SK-N-SH treated with all-trans-retinoic acid at 6 μM for 48 hours (cell line): Measurements from ENCODE around the gene GCGR.

Experiments
- ATAC-seq: fragments of 200-7000 bp; cut with Tn5 transposase; 3 replicates; pipeline ENCODE4 v1.9.1; 2020; ENCODE audit warnings: mild to moderate bottlenecking, moderate library complexity
- ARNTL ChIP-seq: fragments of 450-650 bp; formaldehyde crosslinking; IDR thresholded peaks from 2 replicates; pipeline ENCODE4 v1.5.0; 2020; ENCODE audit warnings: low read depth, mild to moderate bottlenecking, moderate library complexity, borderline replicate concordance
- BACH2 ChIP-seq: fragments of 250-450 bp; sonication (Bioruptor Pico); IDR thresholded peaks from 2 replicates; pipeline ENCODE4 v1.9.0; 2021; ENCODE audit warnings: mild to moderate bottlenecking, borderline replicate concordance
- CSDC2 ChIP-seq: fragments of 250-450 bp; sonication (Bioruptor Pico); IDR thresholded peaks from 2 replicates; pipeline ENCODE4 v1.5.0; 2020; ENCODE audit warnings: mild to moderate bottlenecking, moderate library complexity
- ESRRG ChIP-seq: fragments of 250-450 bp; sonication (Bioruptor Pico); IDR thresholded peaks from 2 replicates; pipeline ENCODE4 v1.6.1; 2021; ENCODE audit warnings: mild to moderate bottlenecking
- GLIS3 ChIP-seq: fragments of 250-450 bp; sonication (Bioruptor Pico); IDR thresholded peaks from 2 replicates; pipeline ENCODE4 v1.5.0; 2020; ENCODE audit warnings: mild to moderate bottlenecking, moderate library complexity
- ISL1 ChIP-seq: fragments of 250-450 bp; sonication (Bioruptor Pico); IDR thresholded peaks from 2 replicates; pipeline ENCODE4 v2.1.2; 2022; ENCODE audit warnings: mild to moderate bottlenecking, moderate library complexity
- OSR1 ChIP-seq: fragments of 250-450 bp; sonication (Bioruptor Pico); IDR thresholded peaks from 2 replicates; pipeline ENCODE4 v1.8.0; 2022; ENCODE audit warnings: moderate library complexity, mild to moderate bottlenecking, inconsistent platforms
- PATZ1 ChIP-seq: fragments of 250-450 bp; sonication (Bioruptor Pico); IDR thresholded peaks from 2 replicates; pipeline ENCODE4 v1.8.0; 2020; ENCODE audit warnings: mild to moderate bottlenecking, moderate library complexity, borderline replicate concordance
- POU6F1 ChIP-seq: fragments of 250-450 bp; sonication (Bioruptor Pico); IDR thresholded peaks from 2 replicates; pipeline ENCODE4 v1.8.0; 2021; ENCODE audit warnings: low read depth, mild to moderate bottlenecking, moderate library complexity, borderline replicate concordance
- PPARA ChIP-seq: fragments of 250-450 bp; sonication (Bioruptor Pico); IDR thresholded peaks from 2 replicates; pipeline ENCODE4 v1.5.0; 2020; ENCODE audit warnings: mild to moderate bottlenecking, borderline replicate concordance
- RARB ChIP-seq: fragments of 250-450 bp; sonication (Bioruptor Pico); IDR thresholded peaks from 2 replicates; pipeline ENCODE4 v1.8.0; 2021; ENCODE audit warnings: mild to moderate bottlenecking, moderate library complexity
- SNAI2 ChIP-seq: fragments of 250-450 bp; sonication (Bioruptor Pico); IDR thresholded peaks from 2 replicates; pipeline ENCODE4 v1.5.0; 2020; ENCODE audit warnings: mild to moderate bottlenecking, moderate library complexity
- TCF4 ChIP-seq: fragments of 250-450 bp; sonication (Bioruptor Pico); IDR thresholded peaks from 2 replicates; pipeline ENCODE4 v1.8.0; 2021; ENCODE audit warnings: mild to moderate bottlenecking, moderate library complexity, borderline replicate concordance
- TOX ChIP-seq: fragments of 250-450 bp; sonication (Bioruptor Pico); IDR thresholded peaks from 2 replicates; pipeline ENCODE4 v1.8.0; 2021; ENCODE audit warnings: mild to moderate bottlenecking, moderate library complexity, borderline replicate concordance
- ZC3H10 ChIP-seq: fragments of 250-450 bp; sonication (Bioruptor Pico); IDR thresholded peaks from 2 replicates; pipeline ENCODE4 v1.5.1; 2021; ENCODE audit warnings: mild to moderate bottlenecking, moderate library complexity
- ZFP3 ChIP-seq: fragments of 250-450 bp; sonication (Bioruptor Pico); IDR thresholded peaks from 2 replicates; pipeline ENCODE4 v1.5.0; 2020; ENCODE audit warnings: mild to moderate bottlenecking, moderate library complexity
- ZFP30 ChIP-seq: fragments of 450-650 bp; formaldehyde crosslinking; IDR thresholded peaks from 2 replicates; pipeline ENCODE4 v1.5.0; 2022; ENCODE audit warnings: mild to moderate bottlenecking, moderate library complexity
- ZNF565 ChIP-seq: fragments of 450-650 bp; formaldehyde crosslinking; conservative IDR thresholded peaks from 2 replicates; pipeline ENCODE4 v1.5.0; 2020; ENCODE audit warnings: low read depth, mild to moderate bottlenecking, moderate library complexity
- ZNF70 ChIP-seq: fragments of 450-650 bp; formaldehyde crosslinking; IDR thresholded peaks from 2 replicates; pipeline ENCODE4 v1.5.0; 2020; ENCODE audit warnings: mild to moderate bottlenecking, moderate library complexity
- ZNF8 ChIP-seq: fragments of 450-650 bp; formaldehyde crosslinking; IDR thresholded peaks from 2 replicates; pipeline ENCODE4 v1.5.0; 2020; ENCODE audit warnings: mild to moderate bottlenecking, moderate library complexity
- TF ChIP-seq, protein P1 (sequence below): fragments of 250-450 bp; sonication (Bioruptor Pico); IDR thresholded peaks from 2 replicates; pipeline ENCODE4 v1.5.1; 2021; ENCODE audit warnings: mild to moderate bottlenecking, moderate library complexity
- TF ChIP-seq, protein P2 (sequence below): fragments of 250-450 bp; sonication (Bioruptor Pico); IDR thresholded peaks from 2 replicates; pipeline ENCODE4 v1.5.0; 2020; ENCODE audit warnings: mild to moderate bottlenecking, moderate library complexity
- TF ChIP-seq, protein P3 (sequence below): fragments of 250-450 bp; sonication (Bioruptor Pico); IDR thresholded peaks from 2 replicates; pipeline ENCODE4 v1.5.1; 2020; ENCODE audit warnings: low read depth, mild to moderate bottlenecking, moderate library complexity

The GCGR gene

DNA sequence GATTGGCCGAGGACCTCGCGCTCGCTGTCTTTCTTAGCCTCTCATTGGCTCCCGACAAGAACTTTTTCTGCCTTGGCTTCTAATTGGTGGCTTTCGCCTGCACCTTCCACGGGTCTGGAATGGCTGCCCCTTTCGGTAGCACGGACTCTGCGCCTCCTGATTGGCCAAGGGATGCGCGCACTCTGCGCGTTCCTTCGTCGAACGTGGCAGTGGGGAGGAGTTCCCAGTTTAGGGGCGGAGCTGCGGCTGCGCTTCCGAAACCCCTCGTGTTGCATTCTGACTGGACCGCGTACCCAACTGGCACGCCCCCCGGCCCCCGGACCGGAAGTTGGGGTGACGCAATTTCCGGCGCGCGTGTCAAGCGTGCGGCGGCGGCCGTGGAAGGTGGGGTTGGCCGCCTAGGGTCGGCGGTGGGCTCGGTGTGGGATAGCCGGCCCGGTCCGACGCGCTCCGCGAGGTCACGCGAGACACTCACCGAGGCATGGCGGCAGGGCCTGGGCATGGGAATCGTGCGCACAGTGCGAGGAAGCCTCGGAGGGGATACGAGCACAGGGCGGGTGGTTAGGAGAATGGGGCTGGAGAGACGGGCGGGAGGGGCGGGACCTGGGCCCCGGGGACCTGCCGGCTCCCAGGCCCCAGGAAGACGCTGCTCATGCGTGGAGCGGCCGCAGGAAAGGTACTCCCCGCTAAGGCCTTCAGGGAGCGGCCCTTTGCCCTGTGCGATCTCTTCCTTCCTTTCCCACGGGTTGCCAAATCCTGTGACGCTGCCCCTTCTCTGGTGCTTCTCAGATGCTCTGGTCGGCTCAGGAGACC is 57.0 kb downstream of the GCGR start:
- TF ChIP-seq GLIS3 (CRISPR knock-in tag) (peak; percentile 99), ESRRG (CRISPR knock-in tag) (peak; percentile 98), ZNF70 (CRISPR knock-in tag) (peak; percentile 99), ZC3H10 (peak; percentile 94; the same call in 1 of the 2 replicates), ARNTL (CRISPR knock-in tag) (peak; percentile 98), BACH2 (CRISPR knock-in tag) (peak; percentile 100), ZFP30 (CRISPR knock-in tag) (peak; percentile 93), PPARA (CRISPR knock-in tag) (peak; percentile 100), RARB (peak; percentile 98), ISL1 (peak; percentile 73), ZNF8 (CRISPR knock-in tag) (peak; percentile 93), ZFP3 (CRISPR knock-in tag) (peak; percentile 96), TOX (CRISPR knock-in tag) (peak; percentile 95), OSR1 (CRISPR knock-in tag) (peak; percentile 99), ZNF565 (CRISPR knock-in tag) (peak; percentile 100), TCF4 (CRISPR knock-in tag) (no peak), CSDC2 (peak; percentile 100), SNAI2 (CRISPR knock-in tag) (peak; percentile 100), PATZ1 (CRISPR knock-in tag) (peak; percentile 11; the same call in 1 of the 2 replicates), POU6F1 (CRISPR knock-in tag) (peak; percentile 95; the same call in 1 of the 2 replicates)
- TF ChIP-seq, protein P1, sequence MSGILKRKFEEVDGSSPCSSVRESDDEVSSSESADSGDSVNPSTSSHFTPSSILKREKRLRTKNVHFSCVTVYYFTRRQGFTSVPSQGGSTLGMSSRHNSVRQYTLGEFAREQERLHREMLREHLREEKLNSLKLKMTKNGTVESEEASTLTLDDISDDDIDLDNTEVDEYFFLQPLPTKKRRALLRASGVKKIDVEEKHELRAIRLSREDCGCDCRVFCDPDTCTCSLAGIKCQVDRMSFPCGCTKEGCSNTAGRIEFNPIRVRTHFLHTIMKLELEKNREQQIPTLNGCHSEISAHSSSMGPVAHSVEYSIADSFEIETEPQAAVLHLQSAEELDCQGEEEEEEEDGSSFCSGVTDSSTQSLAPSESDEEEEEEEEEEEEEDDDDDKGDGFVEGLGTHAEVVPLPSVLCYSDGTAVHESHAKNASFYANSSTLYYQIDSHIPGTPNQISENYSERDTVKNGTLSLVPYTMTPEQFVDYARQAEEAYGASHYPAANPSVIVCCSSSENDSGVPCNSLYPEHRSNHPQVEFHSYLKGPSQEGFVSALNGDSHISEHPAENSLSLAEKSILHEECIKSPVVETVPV, result peak; percentile 92; the same call in 1 of the 2 replicates
- TF ChIP-seq, protein P2, sequence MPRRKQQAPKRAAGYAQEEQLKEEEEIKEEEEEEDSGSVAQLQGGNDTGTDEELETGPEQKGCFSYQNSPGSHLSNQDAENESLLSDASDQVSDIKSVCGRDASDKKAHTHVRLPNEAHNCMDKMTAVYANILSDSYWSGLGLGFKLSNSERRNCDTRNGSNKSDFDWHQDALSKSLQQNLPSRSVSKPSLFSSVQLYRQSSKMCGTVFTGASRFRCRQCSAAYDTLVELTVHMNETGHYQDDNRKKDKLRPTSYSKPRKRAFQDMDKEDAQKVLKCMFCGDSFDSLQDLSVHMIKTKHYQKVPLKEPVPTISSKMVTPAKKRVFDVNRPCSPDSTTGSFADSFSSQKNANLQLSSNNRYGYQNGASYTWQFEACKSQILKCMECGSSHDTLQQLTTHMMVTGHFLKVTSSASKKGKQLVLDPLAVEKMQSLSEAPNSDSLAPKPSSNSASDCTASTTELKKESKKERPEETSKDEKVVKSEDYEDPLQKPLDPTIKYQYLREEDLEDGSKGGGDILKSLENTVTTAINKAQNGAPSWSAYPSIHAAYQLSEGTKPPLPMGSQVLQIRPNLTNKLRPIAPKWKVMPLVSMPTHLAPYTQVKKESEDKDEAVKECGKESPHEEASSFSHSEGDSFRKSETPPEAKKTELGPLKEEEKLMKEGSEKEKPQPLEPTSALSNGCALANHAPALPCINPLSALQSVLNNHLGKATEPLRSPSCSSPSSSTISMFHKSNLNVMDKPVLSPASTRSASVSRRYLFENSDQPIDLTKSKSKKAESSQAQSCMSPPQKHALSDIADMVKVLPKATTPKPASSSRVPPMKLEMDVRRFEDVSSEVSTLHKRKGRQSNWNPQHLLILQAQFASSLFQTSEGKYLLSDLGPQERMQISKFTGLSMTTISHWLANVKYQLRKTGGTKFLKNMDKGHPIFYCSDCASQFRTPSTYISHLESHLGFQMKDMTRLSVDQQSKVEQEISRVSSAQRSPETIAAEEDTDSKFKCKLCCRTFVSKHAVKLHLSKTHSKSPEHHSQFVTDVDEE, result peak; percentile 100
- TF ChIP-seq, protein P3, sequence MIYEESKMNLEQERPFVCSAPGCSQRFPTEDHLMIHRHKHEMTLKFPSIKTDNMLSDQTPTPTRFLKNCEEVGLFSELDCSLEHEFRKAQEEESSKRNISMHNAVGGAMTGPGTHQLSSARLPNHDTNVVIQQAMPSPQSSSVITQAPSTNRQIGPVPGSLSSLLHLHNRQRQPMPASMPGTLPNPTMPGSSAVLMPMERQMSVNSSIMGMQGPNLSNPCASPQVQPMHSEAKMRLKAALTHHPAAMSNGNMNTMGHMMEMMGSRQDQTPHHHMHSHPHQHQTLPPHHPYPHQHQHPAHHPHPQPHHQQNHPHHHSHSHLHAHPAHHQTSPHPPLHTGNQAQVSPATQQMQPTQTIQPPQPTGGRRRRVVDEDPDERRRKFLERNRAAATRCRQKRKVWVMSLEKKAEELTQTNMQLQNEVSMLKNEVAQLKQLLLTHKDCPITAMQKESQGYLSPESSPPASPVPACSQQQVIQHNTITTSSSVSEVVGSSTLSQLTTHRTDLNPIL (CRISPR knock-in tag), result peak; percentile 91
- peak; percentile 90 for ATAC-seq

DNA sequence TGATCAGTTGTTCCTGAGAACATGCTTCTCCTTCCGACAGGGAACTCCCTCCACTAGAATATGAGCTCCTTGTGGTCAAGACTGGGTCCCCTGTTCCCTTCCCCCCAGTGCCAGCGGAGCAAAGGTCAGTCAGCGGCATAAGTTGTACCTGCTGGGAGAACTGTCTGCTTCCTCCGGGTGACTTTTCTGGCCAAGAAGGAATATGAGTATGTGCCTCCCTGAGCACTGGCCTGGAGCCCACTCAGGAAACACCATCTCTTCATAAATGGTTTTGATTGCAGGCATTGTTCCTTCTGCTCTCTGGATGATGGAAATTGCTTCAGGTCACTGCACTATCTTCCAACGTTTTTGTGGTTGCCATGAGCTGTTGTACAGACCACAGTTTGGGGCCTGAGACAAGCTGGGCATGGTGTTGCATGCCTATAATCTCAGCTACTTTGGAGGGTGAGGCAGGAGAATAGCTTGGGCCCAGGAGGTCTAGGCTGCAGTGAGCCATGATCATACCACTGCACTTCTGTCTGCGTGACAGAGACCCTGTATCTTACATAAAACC is 59.2 kb downstream of the GCGR start:
- TF ChIP-seq, protein P2, result no peak
- TF ChIP-seq OSR1 (CRISPR knock-in tag) (no peak), TCF4 (CRISPR knock-in tag) (no peak), GLIS3 (CRISPR knock-in tag) (no peak), ZNF8 (CRISPR knock-in tag) (no peak), ZFP30 (CRISPR knock-in tag) (no peak), TOX (CRISPR knock-in tag) (no peak), SNAI2 (CRISPR knock-in tag) (no peak), ZNF70 (CRISPR knock-in tag) (no peak)
- no peak for ATAC-seq
